Right forelimb (tissue), 1 donor: ENCODE measurements around the gene SGK1.
"Not testable (repeated sequence)": the region's sequence is repeated elsewhere in the genome, so short reads cannot be mapped to it uniquely, and the experiment has no call there.

Experiments
- DNase-seq: peaks from one replicate; pipeline ENCODE4 v3.0.0-alpha.2; 2018

The SGK1 gene

GRCh38 chr6:134216301-134217010 is 101.5 kb downstream of the SGK1 start:
- DNase-seq, result no peak

GRCh38 chr6:134213410-134213809 is 104.5 kb downstream of the SGK1 start:
- DNase-seq, result not testable (repeated sequence)

GRCh38 chr6:134211297-134211696 is 106.6 kb downstream of the SGK1 start:
- DNase-seq, result no peak

GRCh38 chr6:134207421-134207820 is 110.5 kb downstream of the SGK1 start:
- no peak for DNase-seq

GRCh38 chr6:134205366-134205765 is 112.5 kb downstream of the SGK1 start:
- DNase-seq, result no peak

GRCh38 chr6:134204759-134205158 is 113.2 kb downstream of the SGK1 start:
- DNase-seq, result not testable (repeated sequence)

- no peak for DNase-seq
These were observed 113.9 kb downstream of the SGK1 start for GRCh38 chr6:134204031-134204430.

- DNase-seq, result no peak
These were observed 116.2 kb downstream of the SGK1 start for GRCh38 chr6:134201716-134202115.

GRCh38 chr6:134199848-134200606 is 117.9 kb downstream of the SGK1 start:
- no peak for DNase-seq

GRCh38 chr6:134198093-134198492 is 119.8 kb downstream of the SGK1 start:
- no peak for DNase-seq

GRCh38 chr6:134197685-134198084 is 120.2 kb downstream of the SGK1 start:
- not testable (repeated sequence) for DNase-seq

GRCh38 chr6:134196568-134197193 is 121.2 kb downstream of the SGK1 start:
- DNase-seq, result no peak

- DNase-seq, result no peak
These were observed 121.9 kb downstream of the SGK1 start for GRCh38 chr6:134195985-134196384.

GRCh38 chr6:134195164-134195906 is 122.6 kb downstream of the SGK1 start:
- no peak for DNase-seq

- DNase-seq, result no peak
These were observed 124.1 kb downstream of the SGK1 start for GRCh38 chr6:134193536-134194498.

- not testable (repeated sequence) for DNase-seq
These were observed 125.3 kb downstream of the SGK1 start for GRCh38 chr6:134192609-134193008.

- DNase-seq, result no peak
These were observed 127.0 kb downstream of the SGK1 start for GRCh38 chr6:134190883-134191282.

GRCh38 chr6:134187751-134188150 is 130.2 kb downstream of the SGK1 start:
- DNase-seq, result no peak

- DNase-seq, result no peak
These were observed 130.8 kb downstream of the SGK1 start for GRCh38 chr6:134187154-134187553.

GRCh38 chr6:134186355-134186754 is 131.6 kb downstream of the SGK1 start:
- DNase-seq, result no peak

GRCh38 chr6:134185277-134185676 is 132.6 kb downstream of the SGK1 start:
- DNase-seq, result no peak

- no peak for DNase-seq
These were observed 134.1 kb downstream of the SGK1 start for GRCh38 chr6:134183844-134184243.
